Spleen (tissue), 7 donors: ENCODE results near the gene RHO.
A peak's percentile ranks its signal among the peaks of the same experiment; 100 is the strongest.

Source experiments
- POLR2AphosphoS5 ChIP-seq, 3 donors: sonication (generic); formaldehyde crosslinking; IDR thresholded peaks; one replicate each; pipeline ENCODE4 v1.5.1; 2017; ENCODE audit warnings: antibody characterized with exemption in 3 of 3
- TF ChIP-seq, protein P1 (sequence below), 11 experiments: fragments of 200-600 bp in 7 of 11; fragments of 450-650 bp in 4 of 11; sonication (generic) in 4 of 11; IDR thresholded peaks in 8 of 11; conservative IDR thresholded peaks in 3 of 11; 1 replicate in 7 of 11; 2 replicates in 4 of 11; pipeline versions ENCODE4 v1.4.0 to v1.8.0; 2016 to 2021; ENCODE audit warnings: antibody characterized with exemption in 11 of 11, inconsistent platforms in 4 of 11, mild to moderate bottlenecking in 1 of 11
- donor health status: DM: no; HTN: no; CAD: no; lungs with moderate emphysema.
- donor health status: DM: no; HTN: no; CAD: no.
- donor health status: DM: no; HTN: no; CAD: no.

DNA sequence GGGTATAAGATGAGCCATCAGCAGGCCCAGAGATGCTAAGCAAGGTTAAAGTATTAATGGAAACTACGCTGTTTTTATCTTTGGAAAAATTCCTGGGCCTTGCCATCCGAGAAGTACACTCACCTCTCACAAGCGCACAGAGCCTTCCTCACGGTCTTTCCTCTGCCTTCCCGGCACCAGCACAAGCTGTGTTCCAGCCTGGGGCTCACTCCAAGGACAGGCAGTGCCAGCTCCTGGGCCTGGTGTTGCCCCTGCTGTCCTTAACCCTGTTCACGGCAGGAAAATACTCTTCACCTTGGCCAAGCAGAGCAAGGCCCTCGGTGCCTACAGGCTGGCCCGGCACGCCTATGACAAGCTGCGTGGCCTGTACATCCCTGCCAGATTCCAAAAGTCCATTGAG is 14.3 kb upstream of the RHO start:
- TF ChIP-seq, protein P1, sequence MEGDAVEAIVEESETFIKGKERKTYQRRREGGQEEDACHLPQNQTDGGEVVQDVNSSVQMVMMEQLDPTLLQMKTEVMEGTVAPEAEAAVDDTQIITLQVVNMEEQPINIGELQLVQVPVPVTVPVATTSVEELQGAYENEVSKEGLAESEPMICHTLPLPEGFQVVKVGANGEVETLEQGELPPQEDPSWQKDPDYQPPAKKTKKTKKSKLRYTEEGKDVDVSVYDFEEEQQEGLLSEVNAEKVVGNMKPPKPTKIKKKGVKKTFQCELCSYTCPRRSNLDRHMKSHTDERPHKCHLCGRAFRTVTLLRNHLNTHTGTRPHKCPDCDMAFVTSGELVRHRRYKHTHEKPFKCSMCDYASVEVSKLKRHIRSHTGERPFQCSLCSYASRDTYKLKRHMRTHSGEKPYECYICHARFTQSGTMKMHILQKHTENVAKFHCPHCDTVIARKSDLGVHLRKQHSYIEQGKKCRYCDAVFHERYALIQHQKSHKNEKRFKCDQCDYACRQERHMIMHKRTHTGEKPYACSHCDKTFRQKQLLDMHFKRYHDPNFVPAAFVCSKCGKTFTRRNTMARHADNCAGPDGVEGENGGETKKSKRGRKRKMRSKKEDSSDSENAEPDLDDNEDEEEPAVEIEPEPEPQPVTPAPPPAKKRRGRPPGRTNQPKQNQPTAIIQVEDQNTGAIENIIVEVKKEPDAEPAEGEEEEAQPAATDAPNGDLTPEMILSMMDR (IDR thresholded peaks at IDR 0.05 in 8 of 11, conservative IDR thresholded peaks at IDR 0.05 in 3 of 11), result no peak
- TF ChIP-seq POLR2AphosphoS5 (IDR thresholded peaks at IDR 0.05), result peak; percentile 52 to 76 (median 74)
